MCF 10A (cell line): ENCODE results near the gene KIF6. TPM values are rescaled to one million over a fixed set of nuclear protein-coding genes. Genes with fewer than 3 reads are reported as not detected.
A peak's percentile ranks its signal among the peaks of the same experiment; 100 is the strongest.

Source experiments
- BruUV-seq: library from RNA; stranded (reverse); fragments of 400-500 nt; replicated peaks from 2 replicates; lab custom pipeline; 2021; lab: Mats Ljungman, UMichigan
- CTCF ChIA-PET: fragments of 300-600 bp; sonication (Branson Sonifier 250); formaldehyde crosslinking; extraction: SDS; loops from one replicate; lab custom pipeline; 2021; ENCODE audit warnings: antibody characterized with exemption, inconsistent platforms; lab: Yijun Ruan, JAX
- POLR2A ChIA-PET: fragments of 300-600, 350-650 bp; sonication (Branson Sonifier 250); formaldehyde crosslinking; extraction: SDS; loops from one replicate; lab custom pipeline; 2020; ENCODE audit warnings: antibody characterized with exemption, inconsistent platforms; lab: Yijun Ruan, JAX
- DNase-seq: peaks from one replicate; pipeline ENCODE4 v3.0.0-alpha.2; 2018; ENCODE audit not compliant: unreplicated experiment
- H3K27ac Mint-ChIP-seq: one replicate; pipeline ENCODE4 v1.8.0; 2022; ENCODE audit warnings: mild to moderate bottlenecking, low read depth, mixed read lengths; ENCODE audit not compliant: unreplicated experiment
- H3K27me3 Mint-ChIP-seq: one replicate; pipeline ENCODE4 v1.8.0; 2022; ENCODE audit warnings: mixed read lengths; ENCODE audit not compliant: insufficient read depth, unreplicated experiment
- H3K36me3 Mint-ChIP-seq: one replicate; pipeline ENCODE4 v1.8.0; 2022; ENCODE audit warnings: mild to moderate bottlenecking, moderate library complexity, mixed read lengths; ENCODE audit not compliant: insufficient read depth, unreplicated experiment
- H3K4me1 Mint-ChIP-seq: one replicate; pipeline ENCODE4 v1.8.0; 2022; ENCODE audit warnings: mixed read lengths; ENCODE audit not compliant: insufficient read depth, unreplicated experiment
- H3K4me3 Mint-ChIP-seq: one replicate; pipeline ENCODE4 v1.8.0; 2022; ENCODE audit warnings: mild to moderate bottlenecking, moderate library complexity, mixed read lengths; ENCODE audit not compliant: unreplicated experiment
- H3K9me3 Mint-ChIP-seq: one replicate; pipeline ENCODE4 v1.8.0; 2022; ENCODE audit warnings: mixed read lengths; ENCODE audit not compliant: unreplicated experiment
- intact Hi-C: fragments of 100-400 bp; cut with micrococcal nuclease; formaldehyde crosslinking; loops from 2 replicates; pipeline ENCODE4 v1.14.1; 2022
- total RNA-seq: library from RNA; stranded (reverse); gene quantifications from 2 replicates; pipeline ENCODE4 v1.2.3, GENCODE V29; 2022
- TF ChIP-seq, protein P1 (sequence below): fragments of 200-600 bp; IDR thresholded peaks from one replicate; pipeline ENCODE4 v1.8.0; 2022; ENCODE audit warnings: antibody characterized with exemption, mild to moderate bottlenecking; ENCODE audit not compliant: unreplicated experiment

Gene KIF6
- total RNA-seq, 1 experiment from 2014 or later, result 0.91 TPM

DNA sequence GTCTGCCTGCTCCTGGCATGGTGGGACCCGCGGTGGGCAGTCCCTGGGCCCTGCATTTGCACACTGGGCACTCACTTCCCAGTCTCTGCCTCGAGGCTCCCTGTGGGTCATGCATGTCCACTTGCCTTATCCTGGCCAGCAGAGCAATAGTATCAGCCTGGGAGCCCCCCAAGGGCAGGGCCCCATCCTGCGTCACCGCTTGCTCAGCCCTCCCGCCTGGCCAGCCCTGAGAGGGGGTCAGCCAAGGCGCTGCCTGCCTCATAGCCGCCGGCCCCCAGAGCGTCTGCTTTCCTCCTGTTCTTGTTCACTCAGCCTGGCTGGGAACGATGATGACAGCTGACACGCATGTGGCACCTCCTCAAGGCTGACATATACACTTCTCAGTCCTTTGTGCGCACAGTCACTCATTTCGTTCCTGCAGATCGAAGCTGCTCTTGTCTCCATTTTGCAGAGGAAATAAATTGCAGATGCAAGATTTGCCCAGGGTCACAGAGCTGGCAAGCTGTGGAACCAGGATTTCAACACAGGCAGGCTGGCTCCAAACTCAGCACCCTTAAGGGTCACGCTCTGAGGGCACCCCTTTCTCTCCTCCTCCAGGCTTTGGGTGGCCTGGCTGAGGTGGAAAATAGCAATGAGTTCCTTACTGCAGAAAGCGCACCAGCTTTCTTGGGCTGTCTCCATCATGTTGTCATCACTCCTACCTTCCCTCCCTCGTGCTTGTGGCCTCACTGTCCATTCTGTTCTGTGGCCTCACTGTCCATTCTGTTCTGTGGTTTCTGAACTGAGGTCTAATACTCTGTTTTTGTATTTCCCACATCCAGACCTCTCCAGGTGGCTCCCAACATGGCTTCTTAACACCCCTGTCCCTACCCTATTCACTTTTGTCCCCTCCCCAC, 428.2 kb downstream of the KIF6 start:
- BruUV-seq, result no TSS peak
- intact Hi-C loops, result no loop called here
- Mint-ChIP-seq H3K4me1 (no peaks in the 10 kb centered on the region), H3K36me3 (no peaks in the 10 kb centered on the region), H3K27ac (no peak overlapping the region), H3K4me3 (no peak overlapping the region), H3K27me3 (peaks cover 9% of the 10 kb centered on the region), H3K9me3 (no peaks in the 10 kb centered on the region)
- ChIA-PET CTCF (interaction anchor here (0.8 to 19.0 kb wide), 2 partner anchors 117 to 128 kb away, joined by 3 to 625 read pairs; no protein-coding TSS in a partner anchor), POLR2A (interaction anchor here (0.6 kb wide), 1 partner anchor 41 kb away, joined by 3 read pairs; no protein-coding TSS in a partner anchor)
- TF ChIP-seq, protein P1, sequence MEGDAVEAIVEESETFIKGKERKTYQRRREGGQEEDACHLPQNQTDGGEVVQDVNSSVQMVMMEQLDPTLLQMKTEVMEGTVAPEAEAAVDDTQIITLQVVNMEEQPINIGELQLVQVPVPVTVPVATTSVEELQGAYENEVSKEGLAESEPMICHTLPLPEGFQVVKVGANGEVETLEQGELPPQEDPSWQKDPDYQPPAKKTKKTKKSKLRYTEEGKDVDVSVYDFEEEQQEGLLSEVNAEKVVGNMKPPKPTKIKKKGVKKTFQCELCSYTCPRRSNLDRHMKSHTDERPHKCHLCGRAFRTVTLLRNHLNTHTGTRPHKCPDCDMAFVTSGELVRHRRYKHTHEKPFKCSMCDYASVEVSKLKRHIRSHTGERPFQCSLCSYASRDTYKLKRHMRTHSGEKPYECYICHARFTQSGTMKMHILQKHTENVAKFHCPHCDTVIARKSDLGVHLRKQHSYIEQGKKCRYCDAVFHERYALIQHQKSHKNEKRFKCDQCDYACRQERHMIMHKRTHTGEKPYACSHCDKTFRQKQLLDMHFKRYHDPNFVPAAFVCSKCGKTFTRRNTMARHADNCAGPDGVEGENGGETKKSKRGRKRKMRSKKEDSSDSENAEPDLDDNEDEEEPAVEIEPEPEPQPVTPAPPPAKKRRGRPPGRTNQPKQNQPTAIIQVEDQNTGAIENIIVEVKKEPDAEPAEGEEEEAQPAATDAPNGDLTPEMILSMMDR, result no peak
- DNase-seq, result peak; percentile 62

DNA sequence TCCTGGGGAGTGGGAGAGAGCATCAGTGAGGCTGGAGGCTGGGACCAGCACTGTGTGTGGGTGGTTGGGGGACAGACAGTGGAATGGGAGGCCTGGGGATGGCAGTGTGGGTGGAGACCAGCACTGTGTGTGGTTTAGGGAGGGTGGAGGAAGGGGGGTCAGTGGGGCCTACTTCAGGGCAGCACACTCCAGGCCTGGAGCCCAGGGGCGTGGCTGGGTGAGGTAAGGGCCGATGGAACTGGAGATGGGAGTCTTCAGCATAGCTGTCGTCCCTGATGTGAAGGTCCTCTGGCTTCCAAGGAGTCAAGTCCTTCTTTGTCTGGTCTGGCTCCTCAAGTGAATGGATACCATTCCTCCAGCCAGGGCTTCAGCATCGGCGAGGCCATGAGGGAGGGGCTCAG, 429.6 kb downstream of the KIF6 start:
- POLR2A ChIA-PET, result no interaction called here
- H3K36me3 Mint-ChIP-seq, result no peaks in the 10 kb centered on the region
- BruUV-seq, result no TSS peak
- peak; percentile 35 for DNase-seq
- peaks cover 12% of the 10 kb centered on the region for H3K27me3 Mint-ChIP-seq
- H3K9me3 Mint-ChIP-seq, result no peaks in the 10 kb centered on the region
- H3K4me1 Mint-ChIP-seq, result no peaks in the 10 kb centered on the region
- H3K27ac Mint-ChIP-seq, result peak overlapping the region; percentile 0
- CTCF ChIA-PET, result interaction anchor here (0.8 to 19.0 kb wide), 2 partner anchors 8 to 127 kb away, joined by 3 to 625 read pairs; no protein-coding TSS in a partner anchor
- intact Hi-C loops, result no loop called here
- TF ChIP-seq, protein P1, result no peak
- no peak overlapping the region for H3K4me3 Mint-ChIP-seq

DNA sequence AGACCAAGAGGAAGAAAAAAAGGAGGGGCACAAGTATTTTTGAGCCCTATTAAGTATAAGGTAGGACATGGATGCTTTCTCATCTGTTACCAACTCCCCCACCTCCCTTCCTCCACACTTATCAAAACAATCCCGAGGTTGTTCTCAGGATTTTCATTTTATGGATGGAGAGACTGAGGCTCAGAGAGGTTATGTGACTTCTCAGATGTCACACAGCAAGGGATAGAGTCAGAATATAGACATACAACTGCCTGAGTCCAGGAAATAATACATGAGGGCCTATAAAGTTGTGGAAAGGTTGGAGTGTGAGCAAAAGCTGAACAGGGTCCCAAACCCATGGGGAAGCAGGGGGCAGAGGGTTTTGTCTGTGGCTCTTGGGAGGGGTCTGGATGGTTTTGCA, 430.3 kb downstream of the KIF6 start:
- TF ChIP-seq, protein P1, result no peak
- BruUV-seq, result no TSS peak
- Mint-ChIP-seq H3K9me3 (no peaks in the 10 kb centered on the region), H3K36me3 (no peaks in the 10 kb centered on the region), H3K27me3 (peaks cover 12% of the 10 kb centered on the region), H3K4me1 (no peaks in the 10 kb centered on the region), H3K4me3 (no peak overlapping the region), H3K27ac (no peak overlapping the region)
- ChIA-PET POLR2A (interaction anchor here (0.5 to 0.7 kb wide), 2 partner anchors 38 to 127 kb away, joined by 3 read pairs; no protein-coding TSS in a partner anchor), CTCF (interaction anchor here (0.8 to 19.0 kb wide), 4 partner anchors 8 to 651 kb away, joined by 3 to 625 read pairs (median 3); no protein-coding TSS in a partner anchor)
- no peak for DNase-seq
- intact Hi-C loops, result no loop called here

DNA sequence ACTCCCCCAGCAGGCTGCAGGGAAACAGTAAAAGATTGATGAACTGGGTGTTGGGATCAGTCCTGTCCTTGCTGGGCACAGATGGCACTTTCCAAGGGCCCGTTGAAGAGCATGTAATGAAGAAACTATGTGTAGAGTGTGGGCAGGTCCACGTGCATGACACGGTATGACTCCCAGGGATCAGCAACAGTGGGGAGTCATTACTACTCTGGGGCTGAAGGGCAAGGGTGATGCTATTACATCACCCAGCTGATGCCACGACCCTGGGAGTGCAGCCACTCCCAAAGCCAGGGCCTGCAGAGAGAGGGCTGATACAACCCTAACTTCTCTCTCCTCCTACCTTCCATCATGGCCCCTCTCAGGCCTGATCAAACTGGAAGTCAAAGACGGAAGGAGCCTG, 431.1 kb downstream of the KIF6 start:
- no peak overlapping the region for H3K4me3 Mint-ChIP-seq
- no TSS peak for BruUV-seq
- no peaks in the 10 kb centered on the region for H3K36me3 Mint-ChIP-seq
- H3K4me1 Mint-ChIP-seq, result no peaks in the 10 kb centered on the region
- CTCF ChIA-PET, result interaction anchor here (0.9 to 19.0 kb wide), 2 partner anchors 126 to 651 kb away, joined by 3 to 625 read pairs; no protein-coding TSS in a partner anchor
- peaks cover 12% of the 10 kb centered on the region for H3K27me3 Mint-ChIP-seq
- POLR2A ChIA-PET, result interaction anchor here (0.7 kb wide), 1 partner anchor 126 kb away, joined by 3 read pairs; no protein-coding TSS in a partner anchor
- intact Hi-C loops, result no loop called here
- no peak for DNase-seq
- TF ChIP-seq, protein P1, result no peak
- no peaks in the 10 kb centered on the region for H3K9me3 Mint-ChIP-seq
- H3K27ac Mint-ChIP-seq, result no peak overlapping the region
